ENCODE data around the gene SLC37A4. TPM values are rescaled to one million over a fixed set of nuclear protein-coding genes. Genes with fewer than 3 reads are reported as not detected.
"Not testable (repeated sequence)": the region's sequence is repeated elsewhere in the genome, so short reads cannot be mapped to it uniquely, and the experiment has no call there.

SLC37A4 gene
- total RNA-seq, 1 donor from 2014 or later: 13.6 TPM

DNA sequence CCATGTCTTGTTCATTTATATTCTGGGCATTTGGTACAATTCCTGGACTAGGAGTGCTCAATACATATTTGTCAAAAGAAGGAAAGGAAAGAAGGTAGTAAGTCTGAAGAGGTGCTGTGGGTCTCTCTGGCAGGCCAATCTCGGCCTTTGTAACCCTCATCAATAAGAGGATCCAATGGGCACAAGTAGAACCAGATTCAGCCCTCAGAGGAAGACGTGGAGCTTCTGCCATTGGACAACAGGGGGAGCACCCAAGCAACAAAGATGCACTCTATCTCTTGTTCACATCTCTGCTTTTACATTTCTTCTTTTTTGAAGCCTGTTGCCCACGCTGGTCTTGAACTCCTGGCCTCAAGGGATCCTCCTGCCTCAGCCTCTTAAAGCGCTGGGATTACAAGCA is 34.7 kb upstream of the SLC37A4 start:
- DNase-seq (ENCODE audit: low spot score): no peak
- TF ChIP-seq, protein P1, sequence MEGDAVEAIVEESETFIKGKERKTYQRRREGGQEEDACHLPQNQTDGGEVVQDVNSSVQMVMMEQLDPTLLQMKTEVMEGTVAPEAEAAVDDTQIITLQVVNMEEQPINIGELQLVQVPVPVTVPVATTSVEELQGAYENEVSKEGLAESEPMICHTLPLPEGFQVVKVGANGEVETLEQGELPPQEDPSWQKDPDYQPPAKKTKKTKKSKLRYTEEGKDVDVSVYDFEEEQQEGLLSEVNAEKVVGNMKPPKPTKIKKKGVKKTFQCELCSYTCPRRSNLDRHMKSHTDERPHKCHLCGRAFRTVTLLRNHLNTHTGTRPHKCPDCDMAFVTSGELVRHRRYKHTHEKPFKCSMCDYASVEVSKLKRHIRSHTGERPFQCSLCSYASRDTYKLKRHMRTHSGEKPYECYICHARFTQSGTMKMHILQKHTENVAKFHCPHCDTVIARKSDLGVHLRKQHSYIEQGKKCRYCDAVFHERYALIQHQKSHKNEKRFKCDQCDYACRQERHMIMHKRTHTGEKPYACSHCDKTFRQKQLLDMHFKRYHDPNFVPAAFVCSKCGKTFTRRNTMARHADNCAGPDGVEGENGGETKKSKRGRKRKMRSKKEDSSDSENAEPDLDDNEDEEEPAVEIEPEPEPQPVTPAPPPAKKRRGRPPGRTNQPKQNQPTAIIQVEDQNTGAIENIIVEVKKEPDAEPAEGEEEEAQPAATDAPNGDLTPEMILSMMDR (IDR thresholded peaks at IDR 0.05): peak; percentile 66
- H3K4me1 Mint-ChIP-seq (ENCODE audit: low read depth): peaks cover 26% of the 10 kb centered on the region
- H3K27ac Mint-ChIP-seq (ENCODE audit: unreplicated experiment): no peak overlapping the region
- no peaks in the 10 kb centered on the region for H3K27me3 Mint-ChIP-seq (ENCODE audit: low read depth)
- no peak overlapping the region for H3K4me3 Mint-ChIP-seq (ENCODE audit: unreplicated experiment)
- H3K36me3 Mint-ChIP-seq (ENCODE audit: low read depth): peaks cover 3% of the 10 kb centered on the region
- no peaks in the 10 kb centered on the region for H3K9me3 Mint-ChIP-seq (ENCODE audit: low read depth)

DNA sequence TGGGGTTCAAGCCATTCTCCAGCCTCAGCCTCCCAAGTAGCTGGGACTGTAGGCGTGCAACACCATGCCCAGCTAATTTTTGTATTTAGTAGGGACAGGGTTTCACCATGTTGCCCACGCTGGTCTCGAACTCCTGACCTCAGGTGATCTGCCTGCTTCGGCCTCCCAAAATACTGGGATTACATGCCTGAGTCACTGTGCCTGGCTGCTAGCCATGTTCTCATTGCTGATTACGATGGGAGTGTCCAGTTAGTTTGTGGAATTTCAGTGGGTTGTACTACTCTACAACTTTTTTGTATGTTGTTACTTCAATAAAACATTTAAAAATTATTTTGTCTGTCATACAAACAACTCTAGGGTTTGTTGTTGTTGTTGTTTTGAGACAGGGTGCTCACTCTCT is 32.1 kb upstream of the SLC37A4 start:
- TF ChIP-seq, protein P1 (IDR thresholded peaks at IDR 0.05): no peak
- H3K9me3 Mint-ChIP-seq (ENCODE audit: low read depth): no peaks in the 10 kb centered on the region
- no peak overlapping the region for H3K4me3 Mint-ChIP-seq (ENCODE audit: unreplicated experiment)
- no peak for DNase-seq (ENCODE audit: low spot score)
- H3K36me3 Mint-ChIP-seq (ENCODE audit: low read depth): no peaks in the 10 kb centered on the region
- no peaks in the 10 kb centered on the region for H3K27me3 Mint-ChIP-seq (ENCODE audit: low read depth)
- peaks cover 28% of the 10 kb centered on the region for H3K4me1 Mint-ChIP-seq (ENCODE audit: low read depth)
- H3K27ac Mint-ChIP-seq (ENCODE audit: unreplicated experiment): no peak overlapping the region

DNA sequence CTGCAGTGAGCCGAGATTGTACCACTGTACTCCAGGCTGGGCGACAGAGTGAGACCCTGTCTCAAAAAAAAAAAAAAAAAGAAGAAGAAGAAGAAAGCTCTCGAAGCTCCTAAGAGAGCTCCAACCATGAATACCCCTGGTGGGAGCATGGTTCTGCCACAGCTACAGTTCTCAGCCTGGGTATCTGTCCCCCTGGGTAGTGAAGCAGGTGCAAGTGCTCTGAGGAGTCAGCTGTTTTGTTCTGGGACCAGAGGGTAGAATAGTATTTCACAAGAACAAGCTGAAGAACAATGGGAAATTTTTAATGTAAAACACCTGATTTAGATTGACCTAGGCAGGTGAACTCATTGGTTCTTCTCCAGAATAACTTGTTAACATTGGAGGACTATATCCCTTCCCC is 30.6 kb upstream of the SLC37A4 start:
- Mint-ChIP-seq H3K27ac (ENCODE audit: unreplicated experiment) (no peak overlapping the region), H3K27me3 (ENCODE audit: low read depth) (no peaks in the 10 kb centered on the region), H3K4me3 (ENCODE audit: unreplicated experiment) (no peak overlapping the region), H3K36me3 (ENCODE audit: low read depth) (no peaks in the 10 kb centered on the region), H3K9me3 (ENCODE audit: low read depth) (no peaks in the 10 kb centered on the region), H3K4me1 (ENCODE audit: low read depth) (peaks cover 21% of the 10 kb centered on the region)
- TF ChIP-seq, protein P1 (IDR thresholded peaks at IDR 0.05): no peak
- DNase-seq (ENCODE audit: low spot score): no peak

DNA sequence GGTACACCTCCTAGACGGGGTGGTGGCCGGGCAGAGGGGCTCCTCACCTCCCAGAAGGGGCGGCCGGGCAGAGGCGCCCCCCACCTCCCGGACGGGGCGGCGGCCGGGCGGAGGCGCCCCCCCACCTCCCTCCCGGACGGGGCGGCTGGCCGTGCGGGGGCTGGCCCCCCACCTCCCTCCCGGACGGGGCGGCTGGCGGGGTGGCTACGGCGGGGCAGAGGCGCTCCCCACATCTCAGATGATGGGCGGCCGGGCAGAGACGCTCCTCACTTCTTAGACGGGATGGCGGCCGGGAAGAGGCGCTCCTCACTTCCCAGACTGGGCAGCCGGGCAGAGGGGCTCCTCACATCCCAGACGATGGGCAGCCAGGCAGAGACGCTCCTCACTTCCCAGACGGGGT is 28.5 kb upstream of the SLC37A4 start:
- H3K27me3 Mint-ChIP-seq (ENCODE audit: low read depth); H3K27ac Mint-ChIP-seq (ENCODE audit: unreplicated experiment); H3K4me3 Mint-ChIP-seq (ENCODE audit: unreplicated experiment); H3K9me3 Mint-ChIP-seq (ENCODE audit: low read depth); DNase-seq (ENCODE audit: low spot score); H3K36me3 Mint-ChIP-seq (ENCODE audit: low read depth): not testable (repeated sequence)
- H3K4me1 Mint-ChIP-seq (ENCODE audit: low read depth): peaks cover 38% of the 10 kb centered on the region

DNA sequence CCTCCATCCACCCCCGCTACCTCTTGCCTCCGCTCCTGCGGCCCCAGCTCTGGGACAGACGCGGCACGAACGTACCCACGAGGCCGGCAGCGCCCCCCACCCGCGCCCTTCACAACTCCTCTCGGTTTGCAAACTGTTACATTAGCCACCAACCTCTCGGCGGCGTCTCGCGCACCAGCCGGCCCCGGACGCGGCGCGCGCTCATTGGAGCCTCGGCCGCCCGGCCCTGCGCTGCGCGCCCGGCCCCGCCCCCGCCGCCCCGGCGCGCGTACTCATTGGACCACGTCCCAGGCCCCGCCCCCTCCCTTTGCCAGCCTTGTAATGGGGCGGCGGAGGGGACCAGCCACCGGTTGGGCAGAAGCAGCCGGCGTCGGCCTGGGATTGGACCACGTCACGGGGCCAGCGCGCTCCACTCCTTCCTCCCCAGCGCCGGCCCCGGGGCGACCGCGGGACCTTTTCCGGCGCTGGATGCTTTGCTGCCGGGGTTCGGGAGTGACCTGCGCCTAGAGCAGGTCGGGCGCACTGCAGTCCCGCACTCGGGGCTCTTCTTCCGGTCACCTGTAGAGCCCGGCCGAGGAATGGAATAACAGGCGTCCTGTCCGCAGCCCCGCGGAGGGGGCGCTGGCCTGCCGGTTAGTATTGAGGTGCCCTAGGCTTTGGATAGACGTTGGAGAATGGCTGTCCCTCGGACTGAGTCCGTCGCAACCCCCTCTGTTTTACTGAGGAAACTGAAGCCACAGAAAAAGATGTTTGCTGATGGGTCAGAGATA is 26.5 kb upstream of the SLC37A4 start, which contains the start of gene HYOU1:
HYOU1 (minus strand) TSS at position 206 of the 770 bp plus-strand sequence. CDS start 1,045 bp downstream, outside the sequence.
- peak; percentile 99 for DNase-seq (ENCODE audit: low spot score)
- H3K4me3 Mint-ChIP-seq (ENCODE audit: unreplicated experiment): peak within 1 kb of the TSS; percentile 93
- no peaks in the 10 kb centered on the region for H3K27me3 Mint-ChIP-seq (ENCODE audit: low read depth)
- TF ChIP-seq, protein P1 (IDR thresholded peaks at IDR 0.05): peak; percentile 61
- peak within 1 kb of the TSS; percentile 99 for H3K27ac Mint-ChIP-seq (ENCODE audit: unreplicated experiment)
- H3K9me3 Mint-ChIP-seq (ENCODE audit: low read depth): no peaks in the 10 kb centered on the region
- peaks cover 17% of the 10 kb centered on the region for H3K36me3 Mint-ChIP-seq (ENCODE audit: low read depth)
- peaks cover 31% of the 10 kb centered on the region for H3K4me1 Mint-ChIP-seq (ENCODE audit: low read depth)
